Calu3 (cell line): ENCODE measurements around the gene SYNE2. TPM values are rescaled to one million over a fixed set of nuclear protein-coding genes. Genes with fewer than 3 reads are reported as not detected.

ENCODE experiments used
- BruUV-seq: library from RNA; stranded (reverse); fragments of 400-500 nt; replicated peaks from 2 replicates; lab custom pipeline; 2021; lab: Mats Ljungman, UMichigan
- CTCF ChIA-PET: fragments of 300-600 bp; sonication (Branson Sonifier 250); formaldehyde crosslinking; loops from one replicate; lab custom pipeline; 2022; ENCODE audit warnings: antibody characterized with exemption; lab: Charles Lee
- DNase-seq: peaks from one replicate; pipeline ENCODE4 v3.0.0; 2022
- H3K27ac Mint-ChIP-seq: one replicate; pipeline ENCODE4 v1.8.0; 2022; ENCODE audit warnings: mixed read lengths; ENCODE audit not compliant: unreplicated experiment
- H3K27me3 Mint-ChIP-seq: one replicate; pipeline ENCODE4 v1.8.0; 2022; ENCODE audit warnings: mixed read lengths; ENCODE audit not compliant: unreplicated experiment
- H3K36me3 Mint-ChIP-seq: one replicate; pipeline ENCODE4 v1.8.0; 2022; ENCODE audit warnings: mild to moderate bottlenecking, moderate library complexity, mixed read lengths; ENCODE audit not compliant: insufficient read depth, unreplicated experiment
- H3K4me1 Mint-ChIP-seq: one replicate; pipeline ENCODE4 v1.8.0; 2022; ENCODE audit warnings: mild to moderate bottlenecking, low read depth, mixed read lengths; ENCODE audit not compliant: unreplicated experiment
- H3K4me3 Mint-ChIP-seq: one replicate; pipeline ENCODE4 v1.8.0; 2022; ENCODE audit warnings: mild to moderate bottlenecking, low read depth, moderate library complexity, mixed read lengths; ENCODE audit not compliant: unreplicated experiment
- H3K9me3 Mint-ChIP-seq: one replicate; pipeline ENCODE4 v1.8.0; 2022; ENCODE audit warnings: low read depth, mixed read lengths; ENCODE audit not compliant: unreplicated experiment
- CTCF ChIP-seq: fragments of 200-600 bp; IDR thresholded peaks from one replicate; pipeline ENCODE4 v1.8.0; 2022; ENCODE audit warnings: antibody characterized with exemption; ENCODE audit not compliant: unreplicated experiment
- intact Hi-C: fragments of 100-400 bp; cut with micrococcal nuclease; formaldehyde crosslinking; loops from one replicate; pipeline ENCODE4 v1.10.0; 2022; ENCODE audit not compliant: unreplicated experiment
- total RNA-seq: library from RNA; stranded (reverse); gene quantifications from 2 replicates; pipeline ENCODE4 v1.2.3, GENCODE V29; 2022

The SYNE2 gene
- total RNA-seq, 1 experiment from 2014 or later: 171 TPM

GRCh38 chr14:63905370-63905769, 52.6 kb downstream of the SYNE2 start:
- Mint-ChIP-seq H3K36me3 (peaks cover 10% of the 10 kb centered on the region), H3K27me3 (no peaks in the 10 kb centered on the region), H3K27ac (no peak overlapping the region), H3K4me3 (no peak overlapping the region), H3K4me1 (peaks cover 68% of the 10 kb centered on the region), H3K9me3 (peaks cover 7% of the 10 kb centered on the region)
- DNase-seq: no peak
- CTCF ChIA-PET: no interaction called here
- intact Hi-C loops: no loop called here
- no TSS peak for BruUV-seq
- no peak for TF ChIP-seq CTCF

DNA sequence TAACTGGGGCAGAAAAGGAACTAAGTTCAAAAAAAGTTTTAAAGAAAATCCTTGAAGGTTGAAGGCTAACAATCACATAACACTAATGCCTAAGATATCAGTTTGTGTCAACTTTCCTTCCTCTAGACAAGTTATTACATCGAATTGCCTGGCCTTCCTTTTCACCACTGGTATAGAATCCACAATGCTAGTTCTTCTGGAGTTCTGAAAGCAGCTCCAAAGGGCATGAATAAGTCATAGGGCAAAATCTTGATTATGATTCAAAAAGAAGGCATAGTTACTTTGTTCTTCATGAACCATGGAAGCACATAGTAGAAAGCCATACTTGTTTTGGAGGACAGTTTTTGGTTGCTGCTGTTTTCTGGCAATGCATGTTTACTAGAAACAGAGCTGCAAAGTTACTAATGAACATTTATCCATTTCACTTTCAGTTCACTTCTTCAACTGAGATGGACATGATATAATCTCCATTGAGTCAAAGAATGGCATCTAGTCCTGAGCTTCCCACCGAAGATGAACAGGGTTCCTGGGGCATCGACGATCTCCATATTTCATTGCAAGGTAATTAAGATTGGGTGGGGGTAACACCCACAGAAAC, 56.0 kb downstream of the SYNE2 start:
- DNase-seq: no peak
- CTCF ChIA-PET: interaction anchor here (0.5 to 1.3 kb wide), 3 partner anchors 9 to 699 kb away, joined by 3 to 5 read pairs (median 4); no protein-coding TSS in a partner anchor
- no peak overlapping the region for H3K27ac Mint-ChIP-seq
- H3K9me3 Mint-ChIP-seq: peaks cover 7% of the 10 kb centered on the region
- intact Hi-C loops: no loop called here
- no peaks in the 10 kb centered on the region for H3K27me3 Mint-ChIP-seq
- H3K36me3 Mint-ChIP-seq: peaks cover 10% of the 10 kb centered on the region
- TF ChIP-seq CTCF: no peak
- H3K4me3 Mint-ChIP-seq: peak overlapping the region; percentile 36
- no TSS peak for BruUV-seq
- H3K4me1 Mint-ChIP-seq: peaks cover 43% of the 10 kb centered on the region

DNA sequence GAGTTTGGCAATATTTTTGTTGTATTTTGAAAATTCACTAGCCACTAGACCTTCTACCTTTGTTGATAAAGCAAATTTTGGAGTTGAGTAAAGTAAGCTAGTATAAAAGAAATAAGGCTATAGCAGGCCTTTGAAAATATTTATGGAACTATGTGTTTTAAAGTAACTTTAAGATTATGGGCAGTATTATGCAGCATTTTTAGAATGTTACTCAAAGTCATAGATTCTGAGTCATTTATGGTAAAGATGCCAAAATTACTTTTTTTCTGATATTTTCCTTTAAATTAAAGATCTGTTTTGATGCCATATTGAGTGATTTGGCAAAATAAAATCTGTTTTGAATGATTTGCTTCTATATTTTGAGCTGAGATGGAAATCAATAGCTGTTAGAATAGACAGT, 57.2 kb downstream of the SYNE2 start:
- peaks cover 42% of the 10 kb centered on the region for H3K4me1 Mint-ChIP-seq
- H3K27ac Mint-ChIP-seq: no peak overlapping the region
- CTCF ChIA-PET: no interaction called here
- H3K4me3 Mint-ChIP-seq: no peak overlapping the region
- TSS peak; percentile 18 for BruUV-seq
- H3K36me3 Mint-ChIP-seq: peaks cover 10% of the 10 kb centered on the region
- no peaks in the 10 kb centered on the region for H3K27me3 Mint-ChIP-seq
- intact Hi-C loops: no loop called here
- peaks cover 3% of the 10 kb centered on the region for H3K9me3 Mint-ChIP-seq
- no peak for DNase-seq
- TF ChIP-seq CTCF: no peak

GRCh38 chr14:63910583-63911363, 58.0 kb downstream of the SYNE2 start:
- intact Hi-C loops: no loop called here
- Mint-ChIP-seq H3K4me3 (no peak overlapping the region), H3K36me3 (peaks cover 10% of the 10 kb centered on the region), H3K4me1 (peaks cover 34% of the 10 kb centered on the region), H3K27ac (no peak overlapping the region), H3K9me3 (no peaks in the 10 kb centered on the region), H3K27me3 (no peaks in the 10 kb centered on the region)
- BruUV-seq: no TSS peak
- TF ChIP-seq CTCF: no peak
- CTCF ChIA-PET: no interaction called here
- no peak for DNase-seq
